ENCODE measurements around the gene TSN.
"Not testable (repeated sequence)": the region's sequence is repeated elsewhere in the genome, so short reads cannot be mapped to it uniquely, and the experiment has no call there.

The TSN gene

GRCh38 chr2:121721926-121722325 is 33.5 kb upstream of the TSN start:
- no peak overlapping the region for H3K27ac ChIP-seq (ENCODE audit: insufficient read depth, low read length, poor library complexity, severe bottlenecking)
- peaks cover 7% of the 10 kb centered on the region for H3K36me3 ChIP-seq (ENCODE audit: control insufficient read depth, insufficient read depth, low read length)
- peaks cover 5% of the 10 kb centered on the region for H3K4me1 ChIP-seq (ENCODE audit: control insufficient read depth, insufficient read depth, low read length, poor library complexity, severe bottlenecking)
- no peak overlapping the region for H3K4me3 ChIP-seq (ENCODE audit: insufficient read depth, low read depth, low read length, poor library complexity, severe bottlenecking)
- DNase-seq: no peak
- no peaks in the 10 kb centered on the region for H3K27me3 ChIP-seq (replicated peaks; ENCODE audit: control insufficient read depth, insufficient read depth, low read length, poor library complexity, severe bottlenecking)
- H3K9me3 ChIP-seq (ENCODE audit: control insufficient read depth, low read length): no peaks in the 10 kb centered on the region

GRCh38 chr2:121722479-121722878 is 33.0 kb upstream of the TSN start:
- no peak for DNase-seq
- no peak overlapping the region for H3K27ac ChIP-seq (ENCODE audit: insufficient read depth, low read length, poor library complexity, severe bottlenecking)
- H3K27me3 ChIP-seq (replicated peaks; ENCODE audit: control insufficient read depth, insufficient read depth, low read length, poor library complexity, severe bottlenecking): no peaks in the 10 kb centered on the region
- H3K36me3 ChIP-seq (ENCODE audit: control insufficient read depth, insufficient read depth, low read length): peaks cover 13% of the 10 kb centered on the region
- no peak overlapping the region for H3K4me3 ChIP-seq (ENCODE audit: insufficient read depth, low read depth, low read length, poor library complexity, severe bottlenecking)
- peaks cover 5% of the 10 kb centered on the region for H3K4me1 ChIP-seq (ENCODE audit: control insufficient read depth, insufficient read depth, low read length, poor library complexity, severe bottlenecking)
- no peaks in the 10 kb centered on the region for H3K9me3 ChIP-seq (ENCODE audit: control insufficient read depth, low read length)

GRCh38 chr2:121723316-121723715 is 32.1 kb upstream of the TSN start:
- H3K36me3 ChIP-seq (ENCODE audit: control insufficient read depth, insufficient read depth, low read length): peaks cover 19% of the 10 kb centered on the region
- DNase-seq: no peak
- H3K4me1 ChIP-seq (ENCODE audit: control insufficient read depth, insufficient read depth, low read length, poor library complexity, severe bottlenecking): peaks cover 5% of the 10 kb centered on the region
- no peaks in the 10 kb centered on the region for H3K9me3 ChIP-seq (ENCODE audit: control insufficient read depth, low read length)
- H3K27ac ChIP-seq (ENCODE audit: insufficient read depth, low read length, poor library complexity, severe bottlenecking): no peak overlapping the region
- H3K4me3 ChIP-seq (ENCODE audit: insufficient read depth, low read depth, low read length, poor library complexity, severe bottlenecking): no peak overlapping the region
- H3K27me3 ChIP-seq (replicated peaks; ENCODE audit: control insufficient read depth, insufficient read depth, low read length, poor library complexity, severe bottlenecking): no peaks in the 10 kb centered on the region

DNA sequence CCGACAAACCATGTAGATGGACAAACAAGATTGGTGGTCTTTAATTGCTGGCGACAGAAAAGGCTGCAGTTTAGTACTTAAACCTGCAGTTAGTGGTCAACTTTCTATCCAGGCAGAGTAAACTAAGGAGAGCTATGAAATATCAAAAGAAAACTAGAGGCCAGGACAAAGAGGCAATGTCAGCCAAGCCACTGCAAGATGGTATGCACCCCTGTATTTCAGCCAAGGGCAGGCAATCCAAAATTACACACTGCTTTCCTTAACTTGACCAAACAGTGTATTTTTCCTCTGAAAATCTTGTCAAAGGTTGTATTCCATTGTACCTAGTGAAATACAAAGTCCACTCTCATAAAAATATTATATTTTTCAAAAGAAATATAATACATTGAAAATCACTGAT is 28.1 kb upstream of the TSN start:
- DNase-seq: no peak
- no peaks in the 10 kb centered on the region for H3K4me1 ChIP-seq (ENCODE audit: control insufficient read depth, insufficient read depth, low read length, poor library complexity, severe bottlenecking)
- peaks cover 54% of the 10 kb centered on the region for H3K36me3 ChIP-seq (ENCODE audit: control insufficient read depth, insufficient read depth, low read length)
- no peaks in the 10 kb centered on the region for H3K9me3 ChIP-seq (ENCODE audit: control insufficient read depth, low read length)
- H3K4me3 ChIP-seq (ENCODE audit: insufficient read depth, low read depth, low read length, poor library complexity, severe bottlenecking): no peak overlapping the region
- no peaks in the 10 kb centered on the region for H3K27me3 ChIP-seq (replicated peaks; ENCODE audit: control insufficient read depth, insufficient read depth, low read length, poor library complexity, severe bottlenecking)
- no peak overlapping the region for H3K27ac ChIP-seq (ENCODE audit: insufficient read depth, low read length, poor library complexity, severe bottlenecking)

- Histone ChIP-seq H3K36me3 (ENCODE audit: control insufficient read depth, insufficient read depth, low read length) (peaks cover 58% of the 10 kb centered on the region), H3K27me3 (replicated peaks; ENCODE audit: control insufficient read depth, insufficient read depth, low read length, poor library complexity, severe bottlenecking) (no peaks in the 10 kb centered on the region), H3K27ac (ENCODE audit: insufficient read depth, low read length, poor library complexity, severe bottlenecking) (no peak overlapping the region), H3K4me3 (ENCODE audit: insufficient read depth, low read depth, low read length, poor library complexity, severe bottlenecking) (no peak overlapping the region), H3K4me1 (ENCODE audit: control insufficient read depth, insufficient read depth, low read length, poor library complexity, severe bottlenecking) (no peaks in the 10 kb centered on the region), H3K9me3 (ENCODE audit: control insufficient read depth, low read length) (no peaks in the 10 kb centered on the region)
- no peak for DNase-seq
These were observed 27.5 kb upstream of the TSN start for GRCh38 chr2:121727950-121728349.

- Histone ChIP-seq H3K4me1 (ENCODE audit: control insufficient read depth, insufficient read depth, low read length, poor library complexity, severe bottlenecking) (peaks cover 10% of the 10 kb centered on the region), H3K9me3 (ENCODE audit: control insufficient read depth, low read length) (no peaks in the 10 kb centered on the region), H3K4me3 (ENCODE audit: insufficient read depth, low read depth, low read length, poor library complexity, severe bottlenecking) (no peak overlapping the region), H3K27ac (ENCODE audit: insufficient read depth, low read length, poor library complexity, severe bottlenecking) (no peak overlapping the region), H3K36me3 (ENCODE audit: control insufficient read depth, insufficient read depth, low read length) (peaks cover 64% of the 10 kb centered on the region), H3K27me3 (replicated peaks; ENCODE audit: control insufficient read depth, insufficient read depth, low read length, poor library complexity, severe bottlenecking) (no peaks in the 10 kb centered on the region)
- no peak for DNase-seq
These were observed 24.1 kb upstream of the TSN start for GRCh38 chr2:121731366-121731765.

DNA sequence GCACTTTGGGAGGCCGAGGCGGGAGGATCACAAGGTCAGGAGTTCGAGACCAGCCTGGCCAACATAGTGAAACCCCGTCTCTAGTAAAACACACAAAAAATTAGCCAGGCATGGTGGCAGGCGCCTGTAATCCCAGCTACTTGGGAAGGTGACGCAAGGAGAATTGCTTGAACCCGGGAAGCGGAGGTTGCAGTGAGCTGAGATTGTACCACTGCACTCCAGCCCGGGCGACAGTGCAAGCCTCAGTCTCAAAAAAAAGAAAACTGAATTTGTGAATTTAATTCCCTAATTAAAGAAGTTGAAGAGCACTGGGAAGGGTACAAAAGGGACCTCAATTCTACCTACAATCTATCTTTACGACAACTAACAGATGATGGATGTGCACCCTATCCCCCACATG is 20.9 kb upstream of the TSN start:
- DNase-seq; H3K4me3 ChIP-seq (ENCODE audit: insufficient read depth, low read depth, low read length, poor library complexity, severe bottlenecking): not testable (repeated sequence)

DNA sequence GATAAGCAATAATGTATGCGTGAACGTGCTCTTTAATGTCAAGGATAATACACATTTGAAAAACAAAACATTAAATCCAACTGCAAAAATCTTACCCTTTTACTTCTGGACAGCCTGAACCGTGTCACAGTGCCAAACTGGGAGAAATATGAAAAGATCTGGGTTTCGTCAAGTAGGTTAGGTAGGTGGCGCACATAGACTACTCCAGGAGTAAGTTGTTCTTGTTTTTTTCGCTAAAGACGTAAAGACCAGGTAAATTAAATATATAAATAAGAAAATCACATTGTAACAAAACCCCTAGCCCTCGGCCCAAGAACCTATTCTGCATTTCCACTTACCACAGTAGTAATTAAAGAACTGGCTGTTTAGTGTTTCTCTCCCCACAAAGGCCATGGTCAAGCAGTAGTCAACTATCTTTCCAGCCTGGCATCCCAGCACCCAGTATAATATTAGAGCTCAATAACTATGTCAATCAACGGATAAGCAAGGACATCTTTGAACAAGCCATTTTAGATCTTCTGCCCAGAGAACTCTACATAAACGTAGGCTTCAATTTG is 19.9 kb upstream of the TSN start:
- no peak for DNase-seq
- Histone ChIP-seq H3K4me3 (ENCODE audit: insufficient read depth, low read depth, low read length, poor library complexity, severe bottlenecking) (peak overlapping the region; percentile 85), H3K36me3 (ENCODE audit: control insufficient read depth, insufficient read depth, low read length) (peaks cover 30% of the 10 kb centered on the region), H3K27me3 (replicated peaks; ENCODE audit: control insufficient read depth, insufficient read depth, low read length, poor library complexity, severe bottlenecking) (no peaks in the 10 kb centered on the region), H3K27ac (ENCODE audit: insufficient read depth, low read length, poor library complexity, severe bottlenecking) (peak overlapping the region; percentile 84), H3K9me3 (ENCODE audit: control insufficient read depth, low read length) (no peaks in the 10 kb centered on the region), H3K4me1 (ENCODE audit: control insufficient read depth, insufficient read depth, low read length, poor library complexity, severe bottlenecking) (peaks cover 10% of the 10 kb centered on the region)

More for the DNA sequence above, 20.9 kb upstream of the TSN start:
- peaks cover 10% of the 10 kb centered on the region for H3K4me1 ChIP-seq (ENCODE audit: control insufficient read depth, insufficient read depth, low read length, poor library complexity, severe bottlenecking)
- not testable (repeated sequence) for H3K9me3 ChIP-seq (ENCODE audit: control insufficient read depth, low read length); H3K27me3 ChIP-seq (replicated peaks; ENCODE audit: control insufficient read depth, insufficient read depth, low read length, poor library complexity, severe bottlenecking); H3K27ac ChIP-seq (ENCODE audit: insufficient read depth, low read length, poor library complexity, severe bottlenecking)
- peaks cover 38% of the 10 kb centered on the region for H3K36me3 ChIP-seq (ENCODE audit: control insufficient read depth, insufficient read depth, low read length)

DNA sequence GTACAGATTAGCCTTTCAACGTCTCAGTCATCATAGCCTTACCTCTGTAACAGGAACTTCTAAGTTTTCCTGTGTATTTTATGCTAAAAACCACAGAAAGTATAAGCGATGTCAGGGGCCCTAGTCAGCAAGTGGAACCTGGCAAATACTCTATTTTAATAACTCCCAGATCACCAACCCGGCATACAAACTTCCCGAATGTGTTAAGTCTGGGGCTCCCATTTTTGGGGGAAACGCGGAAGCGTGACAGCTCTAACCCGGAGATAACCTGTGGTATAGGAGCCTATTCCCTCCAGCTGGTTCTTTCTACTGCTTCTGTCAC is 19.4 kb upstream of the TSN start:
- Histone ChIP-seq H3K4me1 (ENCODE audit: control insufficient read depth, insufficient read depth, low read length, poor library complexity, severe bottlenecking) (peaks cover 10% of the 10 kb centered on the region), H3K9me3 (ENCODE audit: control insufficient read depth, low read length) (no peaks in the 10 kb centered on the region), H3K4me3 (ENCODE audit: insufficient read depth, low read depth, low read length, poor library complexity, severe bottlenecking) (peak overlapping the region; percentile 85), H3K36me3 (ENCODE audit: control insufficient read depth, insufficient read depth, low read length) (peaks cover 25% of the 10 kb centered on the region), H3K27me3 (replicated peaks; ENCODE audit: control insufficient read depth, insufficient read depth, low read length, poor library complexity, severe bottlenecking) (no peaks in the 10 kb centered on the region), H3K27ac (ENCODE audit: insufficient read depth, low read length, poor library complexity, severe bottlenecking) (peak overlapping the region; percentile 84)
- no peak for DNase-seq

DNA sequence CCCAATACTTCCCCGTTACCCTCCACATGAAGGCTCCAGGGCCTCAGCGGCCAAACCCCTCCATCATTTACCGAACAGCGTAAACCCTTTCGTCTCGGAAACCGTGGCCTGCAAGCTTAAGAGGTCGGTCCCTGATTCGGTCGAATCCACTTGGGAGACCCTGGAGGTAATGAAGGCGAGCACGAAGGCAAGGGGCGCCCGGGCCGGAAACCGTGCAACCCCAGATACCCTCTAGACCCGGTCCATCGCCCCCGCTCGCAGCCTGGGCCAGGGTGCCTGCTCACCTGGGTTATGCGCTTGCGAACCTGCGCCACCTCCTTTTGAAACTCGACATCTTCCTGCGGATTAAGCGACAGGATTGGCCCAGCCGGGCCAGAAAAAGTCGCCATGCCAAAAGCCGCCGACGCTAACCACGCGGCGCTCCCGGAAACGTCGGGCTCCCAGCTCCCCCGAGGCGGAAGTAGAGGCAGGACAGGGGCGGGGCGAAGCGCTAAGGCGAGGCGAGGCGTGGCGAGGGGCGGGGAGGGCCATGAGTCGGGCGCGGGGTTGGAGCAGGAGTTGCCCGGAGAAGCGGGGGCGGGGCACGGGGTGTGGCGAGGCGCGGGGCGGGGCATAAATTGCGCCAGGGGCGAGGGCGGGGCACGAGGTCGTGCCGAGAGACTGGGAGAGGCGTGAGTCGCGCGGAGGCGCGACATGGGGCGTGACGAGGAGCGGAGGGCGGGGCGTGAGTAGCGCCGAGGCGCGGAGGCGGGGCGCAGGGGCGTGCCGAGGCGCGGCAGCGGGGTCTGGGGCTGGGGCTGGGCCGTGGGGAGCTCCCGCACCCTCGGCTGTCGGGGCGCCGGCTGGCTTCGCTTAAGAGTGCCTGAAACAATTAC is 18.8 kb upstream of the TSN start, which contains the start of gene NIFK:
Gene NIFK (minus strand): TSS at position 414 of the 875 bp plus-strand sequence. CDS start 25 bp downstream, at position 389.
- Histone ChIP-seq H3K27ac (ENCODE audit: insufficient read depth, low read length, poor library complexity, severe bottlenecking) (peak within 1 kb of the TSS; percentile 84), H3K4me1 (ENCODE audit: control insufficient read depth, insufficient read depth, low read length, poor library complexity, severe bottlenecking) (peaks cover 10% of the 10 kb centered on the region), H3K27me3 (replicated peaks; ENCODE audit: control insufficient read depth, insufficient read depth, low read length, poor library complexity, severe bottlenecking) (no peaks in the 10 kb centered on the region), H3K9me3 (ENCODE audit: control insufficient read depth, low read length) (no peaks in the 10 kb centered on the region), H3K36me3 (ENCODE audit: control insufficient read depth, insufficient read depth, low read length) (peaks cover 21% of the 10 kb centered on the region), H3K4me3 (ENCODE audit: insufficient read depth, low read depth, low read length, poor library complexity, severe bottlenecking) (peak within 1 kb of the TSS; percentile 85)
- DNase-seq: peak; percentile 100
